GM23338 (cell line): ENCODE data around the gene PCNT. TPM values are rescaled to one million over a fixed set of nuclear protein-coding genes. Genes with fewer than 3 reads are reported as not detected.

ENCODE experiments used
- CREB1 ChIP-seq: fragments of 250-450 bp; sonication (Bioruptor Pico); IDR thresholded peaks from 2 replicates; pipeline ENCODE4 v1.5.0; 2020; ENCODE audit warnings: low read depth, mild to moderate bottlenecking, moderate library complexity
- EZH2 ChIP-seq: fragments of 200-600 bp; sonication (generic); IDR thresholded peaks from one replicate; pipeline ENCODE4 v1.8.0; 2017; ENCODE audit warnings: antibody characterized with exemption, mild to moderate bottlenecking, low read depth; ENCODE audit not compliant: unreplicated experiment
- POLR2AphosphoS5 ChIP-seq: IDR thresholded peaks from 2 replicates; pipeline ENCODE4 v1.6.1; 2016; ENCODE audit warnings: antibody characterized with exemption, low read depth
- ZNF462 ChIP-seq: fragments of 250-450 bp; sonication (Bioruptor Pico); IDR thresholded peaks from 2 replicates; pipeline ENCODE4 v1.5.0; 2020; ENCODE audit warnings: mild to moderate bottlenecking, moderate library complexity
- polyA plus RNA-seq: library from polyadenylated mRNA; unstranded; fragments of >200 nt; fragmentation: Nextera tagmentation; extraction: Ambion mirVana; gene quantifications from 2 replicates; pipeline ENCODE4 v1.2.1, GENCODE V29; 2016
- total RNA-seq: library from RNA; depleted of rRNA; stranded (reverse); fragments of >200 nt; shearing (Covaris generic); gene quantifications from 2 replicates; pipeline ENCODE4 v1.2.3, GENCODE V29; 2014
- TF ChIP-seq, protein P1 (sequence below): IDR thresholded peaks from one replicate; pipeline ENCODE4 v1.6.1; 2018; ENCODE audit warnings: antibody characterized with exemption; ENCODE audit not compliant: unreplicated experiment
- TF ChIP-seq, protein P2 (sequence below), 2 experiments: fragments of 200-600 bp in 1 of 2; sonication (generic) in 1 of 2; conservative IDR thresholded peaks; 2 replicates each; pipeline versions ENCODE4 v1.5.1 to v1.6.1; 2016 to 2017; ENCODE audit warnings: antibody characterized with exemption in 2 of 2, low read depth in 2 of 2, mild to moderate bottlenecking in 2 of 2, moderate library complexity in 1 of 2

PCNT gene
- total and polyA plus RNA-seq, 2 experiments from 2014 or later, result 39.6 to 46.1 TPM

- TF ChIP-seq ZNF462 (no peak), POLR2AphosphoS5 (no peak), EZH2 (no peak), CREB1 (CRISPR knock-in tag) (no peak)
- TF ChIP-seq, protein P1, sequence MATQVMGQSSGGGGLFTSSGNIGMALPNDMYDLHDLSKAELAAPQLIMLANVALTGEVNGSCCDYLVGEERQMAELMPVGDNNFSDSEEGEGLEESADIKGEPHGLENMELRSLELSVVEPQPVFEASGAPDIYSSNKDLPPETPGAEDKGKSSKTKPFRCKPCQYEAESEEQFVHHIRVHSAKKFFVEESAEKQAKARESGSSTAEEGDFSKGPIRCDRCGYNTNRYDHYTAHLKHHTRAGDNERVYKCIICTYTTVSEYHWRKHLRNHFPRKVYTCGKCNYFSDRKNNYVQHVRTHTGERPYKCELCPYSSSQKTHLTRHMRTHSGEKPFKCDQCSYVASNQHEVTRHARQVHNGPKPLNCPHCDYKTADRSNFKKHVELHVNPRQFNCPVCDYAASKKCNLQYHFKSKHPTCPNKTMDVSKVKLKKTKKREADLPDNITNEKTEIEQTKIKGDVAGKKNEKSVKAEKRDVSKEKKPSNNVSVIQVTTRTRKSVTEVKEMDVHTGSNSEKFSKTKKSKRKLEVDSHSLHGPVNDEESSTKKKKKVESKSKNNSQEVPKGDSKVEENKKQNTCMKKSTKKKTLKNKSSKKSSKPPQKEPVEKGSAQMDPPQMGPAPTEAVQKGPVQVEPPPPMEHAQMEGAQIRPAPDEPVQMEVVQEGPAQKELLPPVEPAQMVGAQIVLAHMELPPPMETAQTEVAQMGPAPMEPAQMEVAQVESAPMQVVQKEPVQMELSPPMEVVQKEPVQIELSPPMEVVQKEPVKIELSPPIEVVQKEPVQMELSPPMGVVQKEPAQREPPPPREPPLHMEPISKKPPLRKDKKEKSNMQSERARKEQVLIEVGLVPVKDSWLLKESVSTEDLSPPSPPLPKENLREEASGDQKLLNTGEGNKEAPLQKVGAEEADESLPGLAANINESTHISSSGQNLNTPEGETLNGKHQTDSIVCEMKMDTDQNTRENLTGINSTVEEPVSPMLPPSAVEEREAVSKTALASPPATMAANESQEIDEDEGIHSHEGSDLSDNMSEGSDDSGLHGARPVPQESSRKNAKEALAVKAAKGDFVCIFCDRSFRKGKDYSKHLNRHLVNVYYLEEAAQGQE, result no peak
- TF ChIP-seq, protein P2, sequence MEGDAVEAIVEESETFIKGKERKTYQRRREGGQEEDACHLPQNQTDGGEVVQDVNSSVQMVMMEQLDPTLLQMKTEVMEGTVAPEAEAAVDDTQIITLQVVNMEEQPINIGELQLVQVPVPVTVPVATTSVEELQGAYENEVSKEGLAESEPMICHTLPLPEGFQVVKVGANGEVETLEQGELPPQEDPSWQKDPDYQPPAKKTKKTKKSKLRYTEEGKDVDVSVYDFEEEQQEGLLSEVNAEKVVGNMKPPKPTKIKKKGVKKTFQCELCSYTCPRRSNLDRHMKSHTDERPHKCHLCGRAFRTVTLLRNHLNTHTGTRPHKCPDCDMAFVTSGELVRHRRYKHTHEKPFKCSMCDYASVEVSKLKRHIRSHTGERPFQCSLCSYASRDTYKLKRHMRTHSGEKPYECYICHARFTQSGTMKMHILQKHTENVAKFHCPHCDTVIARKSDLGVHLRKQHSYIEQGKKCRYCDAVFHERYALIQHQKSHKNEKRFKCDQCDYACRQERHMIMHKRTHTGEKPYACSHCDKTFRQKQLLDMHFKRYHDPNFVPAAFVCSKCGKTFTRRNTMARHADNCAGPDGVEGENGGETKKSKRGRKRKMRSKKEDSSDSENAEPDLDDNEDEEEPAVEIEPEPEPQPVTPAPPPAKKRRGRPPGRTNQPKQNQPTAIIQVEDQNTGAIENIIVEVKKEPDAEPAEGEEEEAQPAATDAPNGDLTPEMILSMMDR (conservative IDR thresholded peaks at IDR 0.05; ENCODE audit: low read depth in 2 of 2), result no peak
Measured at GRCh38 chr21:46304437-46304836, 19.5 kb upstream of the PCNT start (continued).
